Testis (tissue), 2 donors: ENCODE measurements around the gene TDRD10.

ENCODE experiments used
- CTCF ChIP-seq, 3 experiments: fragments of 450-650 bp in 2 of 3; fragments of 200-600 bp in 1 of 3; sonication (generic) in 1 of 3; IDR thresholded peaks; one replicate each; pipeline ENCODE4 v1.5.1; 2016 to 2019; ENCODE audit warnings: antibody characterized with exemption in 3 of 3, mild to moderate bottlenecking in 2 of 3, moderate library complexity in 1 of 3
- POLR2A ChIP-seq: fragments of 450-650 bp; IDR thresholded peaks from one replicate; pipeline ENCODE4 v1.6.1; 2017; ENCODE audit warnings: antibody characterized with exemption, mild to moderate bottlenecking, moderate library complexity

- TF ChIP-seq CTCF (IDR thresholded peaks at IDR 0.05) (no peak), POLR2A (no peak)
Observed at GRCh38 chr1:154584267-154584994, 82.4 kb downstream of the TDRD10 start.
